ENCODE data around the gene NAPA. TPM values are rescaled to one million over a fixed set of nuclear protein-coding genes. Genes with fewer than 3 reads are reported as not detected.

NAPA gene
- total RNA-seq, 3 donors from 2014 or later, result 109 to 145 (median 124) TPM

DNA sequence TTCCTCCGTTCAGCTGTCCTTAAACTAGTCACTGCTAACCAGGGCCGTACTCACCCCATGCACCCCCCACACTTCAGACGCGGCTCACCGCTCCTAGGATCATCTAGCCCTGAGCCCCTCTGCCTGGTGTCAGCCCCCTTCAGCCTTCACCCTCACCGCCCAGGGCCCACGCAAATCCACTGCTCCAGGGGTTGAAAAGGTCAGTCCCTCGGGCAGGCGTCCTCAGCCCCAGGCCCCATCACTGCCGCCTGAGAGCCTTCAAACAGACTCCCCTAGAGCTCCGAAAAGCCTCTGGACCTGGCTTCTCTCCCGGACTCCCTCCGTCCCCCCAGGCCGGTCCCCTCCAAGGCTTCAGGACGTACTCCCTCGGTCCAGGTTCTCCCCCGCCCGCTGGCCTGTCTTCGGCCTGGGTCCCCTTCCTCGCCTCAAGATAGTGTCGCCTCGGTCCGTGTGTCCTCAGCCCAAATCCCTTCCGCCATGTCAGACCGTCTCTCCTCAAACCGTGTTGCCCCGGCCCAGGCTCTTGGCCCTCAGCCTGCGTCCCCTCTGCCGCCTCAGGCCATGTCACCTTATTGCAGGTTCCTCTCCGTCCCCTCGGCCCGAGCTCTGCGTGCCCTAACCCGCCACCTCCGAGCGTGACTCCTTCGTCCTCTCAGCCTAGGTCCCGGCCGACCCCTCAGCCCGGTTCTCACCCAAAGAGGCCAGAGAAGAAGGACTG is 553 bp downstream of the NAPA start:
- peaks cover 30% of the 10 kb centered on the region for H3K4me1 ChIP-seq (ENCODE audit: low read depth)
- DNase-seq (peak in 1 of 3 donors; percentile 51), ATAC-seq (no peak)
- H3K9me3 ChIP-seq, result no peaks in the 10 kb centered on the region
- intact Hi-C loops (cut with DNase I, micrococcal nuclease), result loop anchor here in 1 of 2 donors (10.0 kb wide), 1 partner anchor 90 kb away; the partner anchor contains the start of gene BICRA
- TF ChIP-seq, protein P1, sequence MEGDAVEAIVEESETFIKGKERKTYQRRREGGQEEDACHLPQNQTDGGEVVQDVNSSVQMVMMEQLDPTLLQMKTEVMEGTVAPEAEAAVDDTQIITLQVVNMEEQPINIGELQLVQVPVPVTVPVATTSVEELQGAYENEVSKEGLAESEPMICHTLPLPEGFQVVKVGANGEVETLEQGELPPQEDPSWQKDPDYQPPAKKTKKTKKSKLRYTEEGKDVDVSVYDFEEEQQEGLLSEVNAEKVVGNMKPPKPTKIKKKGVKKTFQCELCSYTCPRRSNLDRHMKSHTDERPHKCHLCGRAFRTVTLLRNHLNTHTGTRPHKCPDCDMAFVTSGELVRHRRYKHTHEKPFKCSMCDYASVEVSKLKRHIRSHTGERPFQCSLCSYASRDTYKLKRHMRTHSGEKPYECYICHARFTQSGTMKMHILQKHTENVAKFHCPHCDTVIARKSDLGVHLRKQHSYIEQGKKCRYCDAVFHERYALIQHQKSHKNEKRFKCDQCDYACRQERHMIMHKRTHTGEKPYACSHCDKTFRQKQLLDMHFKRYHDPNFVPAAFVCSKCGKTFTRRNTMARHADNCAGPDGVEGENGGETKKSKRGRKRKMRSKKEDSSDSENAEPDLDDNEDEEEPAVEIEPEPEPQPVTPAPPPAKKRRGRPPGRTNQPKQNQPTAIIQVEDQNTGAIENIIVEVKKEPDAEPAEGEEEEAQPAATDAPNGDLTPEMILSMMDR (IDR thresholded peaks at IDR 0.05), result no peak
- H3K4me3 ChIP-seq, result peak overlapping the region; percentile 92
- H3K36me3 ChIP-seq (ENCODE audit: low read depth), result peaks cover 5% of the 10 kb centered on the region

DNA sequence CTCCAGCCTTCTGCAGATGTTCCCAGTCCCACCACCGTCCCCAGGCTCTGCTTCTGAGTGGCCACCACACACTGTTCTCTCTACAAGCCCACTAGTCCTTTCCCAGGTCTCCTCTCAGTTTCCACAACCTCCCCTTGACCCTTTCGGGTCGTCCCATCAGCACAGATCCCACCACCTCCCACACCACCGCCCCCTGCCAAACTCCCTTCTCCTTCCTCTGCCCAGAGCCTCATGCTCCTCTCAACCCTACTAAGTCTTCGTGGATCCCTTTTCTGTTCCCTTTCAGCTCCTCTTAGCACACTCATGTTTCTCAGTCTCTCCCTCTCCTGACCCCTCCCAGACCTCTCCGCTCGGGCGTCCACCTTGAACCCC is 1.9 kb downstream of the NAPA start:
- TF ChIP-seq, protein P1 (IDR thresholded peaks at IDR 0.05), result no peak
- DNase-seq (no peak), ATAC-seq (no peak)
- no peak overlapping the region for H3K4me3 ChIP-seq
- peaks cover 35% of the 10 kb centered on the region for H3K4me1 ChIP-seq (ENCODE audit: low read depth)
- intact Hi-C loops (cut with DNase I, micrococcal nuclease), result loop anchor here in 1 of 2 donors (10.0 kb wide), 1 partner anchor 92 kb away; the partner anchor contains the start of gene BICRA
- H3K9me3 ChIP-seq, result no peaks in the 10 kb centered on the region
- H3K36me3 ChIP-seq (ENCODE audit: low read depth), result peaks cover 5% of the 10 kb centered on the region

DNA sequence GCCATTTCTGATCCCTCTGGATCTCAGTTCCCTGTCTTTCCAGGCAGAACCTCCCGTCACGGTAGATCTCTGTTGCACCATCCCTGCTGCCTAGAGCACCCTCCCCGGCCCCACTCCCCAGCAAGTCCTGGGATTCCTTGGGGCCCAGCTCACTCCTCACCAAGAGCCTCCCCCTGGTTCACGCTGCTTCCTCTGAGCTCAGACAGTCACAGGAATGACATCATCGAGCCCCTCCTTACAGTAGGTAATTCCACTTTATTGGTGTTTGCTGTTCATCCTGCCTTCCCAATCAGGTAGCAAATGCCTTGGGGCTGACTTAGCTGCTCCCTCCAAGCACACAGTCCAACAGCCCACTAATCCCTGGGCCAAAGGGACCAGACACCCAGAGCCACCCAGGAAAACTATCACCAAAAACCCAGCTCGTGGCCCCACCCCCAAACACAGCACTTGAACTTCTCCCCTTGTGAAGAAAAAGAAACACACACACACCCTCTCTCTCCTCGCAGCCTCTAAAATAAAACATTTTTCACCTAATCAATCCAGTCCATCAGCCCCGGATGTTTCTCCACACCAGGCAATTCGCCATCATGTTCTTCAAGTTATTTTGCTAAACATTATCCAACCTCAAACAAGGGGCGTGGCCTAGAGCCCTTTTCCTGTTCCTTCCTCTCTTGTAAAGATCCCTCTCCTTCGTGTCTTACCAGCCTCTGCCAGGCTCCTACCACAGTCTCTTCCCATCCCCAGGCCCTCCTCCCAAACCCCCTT is 2.5 kb downstream of the NAPA start:
- Histone ChIP-seq H3K4me3 (no peak overlapping the region), H3K36me3 (ENCODE audit: low read depth) (peaks cover 5% of the 10 kb centered on the region), H3K4me1 (ENCODE audit: low read depth) (peaks cover 35% of the 10 kb centered on the region), H3K9me3 (no peaks in the 10 kb centered on the region)
- TF ChIP-seq, protein P1 (IDR thresholded peaks at IDR 0.05), result no peak
- intact Hi-C loops (cut with DNase I, micrococcal nuclease), result loop anchor here in 1 of 2 donors (10.0 kb wide), 1 partner anchor 92 kb away; the partner anchor contains the start of gene BICRA
- DNase-seq, result peak in 2 of 3 donors; percentile 64 to 91
- peak; percentile 29 for ATAC-seq

DNA sequence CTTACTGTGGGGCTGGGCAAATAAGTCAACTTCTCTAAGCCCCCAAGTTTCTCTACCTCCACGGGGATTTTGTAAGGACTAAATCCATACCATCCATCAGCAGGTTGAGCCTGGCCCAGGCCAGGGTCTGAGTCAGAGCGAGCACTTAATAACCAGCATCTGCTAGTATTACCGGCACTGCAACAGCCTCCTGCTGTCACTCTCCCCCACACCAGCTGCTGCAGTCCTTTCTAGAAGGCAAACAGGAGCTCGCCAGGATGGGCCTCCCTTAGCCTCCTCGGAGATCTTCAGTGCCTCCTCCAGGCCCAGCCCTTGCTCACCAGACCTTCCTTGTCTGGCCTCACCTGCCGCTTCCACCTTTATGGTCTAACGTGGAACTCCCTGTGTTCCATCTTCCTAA is 3.2 kb downstream of the NAPA start:
- H3K4me1 ChIP-seq (ENCODE audit: low read depth), result peaks cover 35% of the 10 kb centered on the region
- H3K9me3 ChIP-seq, result no peaks in the 10 kb centered on the region
- TF ChIP-seq, protein P1 (IDR thresholded peaks at IDR 0.05), result no peak
- peaks cover 5% of the 10 kb centered on the region for H3K36me3 ChIP-seq (ENCODE audit: low read depth)
- ATAC-seq (no peak), DNase-seq (no peak)
- intact Hi-C loops (cut with DNase I, micrococcal nuclease), result loop anchor here in 1 of 2 donors (10.0 kb wide), 1 partner anchor 93 kb away; the partner anchor contains the start of gene BICRA
- H3K4me3 ChIP-seq, result no peak overlapping the region

DNA sequence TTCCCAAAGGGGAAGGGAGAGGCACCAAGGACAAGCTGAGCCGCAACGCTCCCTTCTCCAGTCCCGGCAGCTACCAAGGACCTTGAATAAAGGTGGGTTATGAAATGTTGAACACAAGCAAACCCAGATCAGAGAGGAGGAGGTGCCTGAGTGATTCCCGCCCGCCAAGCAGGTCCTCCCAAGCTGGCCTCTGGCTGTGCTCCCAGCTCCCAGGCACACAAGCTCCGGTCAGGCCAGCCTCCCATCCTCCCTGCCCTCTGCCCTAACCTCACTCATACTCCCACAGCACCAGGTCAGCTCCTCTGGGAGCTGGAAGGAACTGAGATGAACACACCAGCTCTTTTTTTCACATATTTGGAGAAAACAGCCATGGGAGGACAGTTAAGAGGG is 3.7 kb downstream of the NAPA start:
- intact Hi-C loops (cut with DNase I, micrococcal nuclease), result loop anchor here in 1 of 2 donors (10.0 kb wide), 1 partner anchor 94 kb away; the partner anchor contains the start of gene BICRA
- Histone ChIP-seq H3K4me3 (no peak overlapping the region), H3K4me1 (ENCODE audit: low read depth) (peaks cover 35% of the 10 kb centered on the region), H3K9me3 (no peaks in the 10 kb centered on the region), H3K36me3 (ENCODE audit: low read depth) (peaks cover 5% of the 10 kb centered on the region)
- DNase-seq, result no peak
- TF ChIP-seq, protein P1 (IDR thresholded peaks at IDR 0.05), result no peak
- no peak for ATAC-seq

Data from mucosa of descending colon (tissue), 3 donors.